ENCODE data around the gene MFAP5. TPM values are rescaled to one million over a fixed set of nuclear protein-coding genes. Genes with fewer than 3 reads are reported as not detected.

Gene MFAP5
- total RNA-seq, 2 experiments from 2014 or later = not detected

DNA sequence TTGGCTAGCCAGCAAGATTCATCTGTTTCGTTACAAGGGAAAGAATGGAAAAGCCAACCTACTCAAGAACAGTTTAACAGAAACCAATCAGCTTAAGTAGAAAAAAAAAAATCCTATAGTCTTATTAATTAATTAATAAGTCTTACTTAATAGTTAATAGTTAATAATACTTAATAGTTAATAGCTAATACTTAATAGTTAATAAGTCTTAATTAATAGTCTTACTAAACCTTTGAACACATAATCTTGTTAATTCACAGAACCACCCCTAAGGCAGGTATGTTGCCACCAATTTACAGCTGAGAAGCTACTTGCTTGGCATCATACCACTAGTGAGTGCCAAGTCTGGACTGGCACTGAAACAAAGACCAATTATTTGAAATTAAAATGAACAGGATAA is 19.9 kb downstream of the MFAP5 start:
- ChIA-PET POLR2A (interaction anchor here (0.5 kb wide), 1 partner anchor 153 kb away, joined by 3 read pairs; no protein-coding TSS in a partner anchor), CTCF (interaction anchor here (1.2 kb wide), 1 partner anchor 248 kb away, joined by 3 read pairs; no protein-coding TSS in a partner anchor)
- no peak overlapping the region for H3K4me3 Mint-ChIP-seq
- H3K9me3 Mint-ChIP-seq = peaks cover 1% of the 10 kb centered on the region
- ATAC-seq = no peak
- no peak for DNase-seq
- H3K4me1 Mint-ChIP-seq (ENCODE audit: low read depth) = peaks cover 36% of the 10 kb centered on the region
- H3K27me3 Mint-ChIP-seq = no peaks in the 10 kb centered on the region
- H3K36me3 Mint-ChIP-seq (ENCODE audit: low read depth) = no peaks in the 10 kb centered on the region
- TF ChIP-seq CTCF (IDR thresholded peaks at IDR 0.05) = no peak
- intact Hi-C loops (cut with micrococcal nuclease) = no loop called here
- no peak overlapping the region for H3K27ac Mint-ChIP-seq

DNA sequence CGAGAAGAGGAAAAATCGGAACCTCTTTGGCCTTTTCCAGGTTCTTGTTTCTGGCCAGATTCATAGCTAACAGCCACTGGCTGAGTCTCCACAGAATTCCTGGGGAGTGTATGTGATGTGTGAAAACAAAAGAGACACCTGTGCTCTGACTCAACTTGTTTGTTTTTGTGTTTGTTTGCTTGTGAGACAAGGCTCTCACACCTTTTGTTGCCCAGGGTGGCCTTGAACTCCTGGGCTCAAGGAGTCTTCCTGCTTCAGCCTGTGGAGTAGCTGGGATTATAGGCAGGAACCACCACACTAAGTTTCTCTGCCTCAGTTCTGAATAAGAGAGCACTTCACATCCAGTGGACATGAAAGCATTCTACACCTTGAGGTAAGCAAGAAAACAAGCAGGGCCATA is 22.7 kb downstream of the MFAP5 start:
- ChIA-PET POLR2A (no interaction called here), CTCF (no interaction called here)
- H3K4me3 Mint-ChIP-seq = no peak overlapping the region
- H3K9me3 Mint-ChIP-seq = no peaks in the 10 kb centered on the region
- no peak for TF ChIP-seq CTCF (IDR thresholded peaks at IDR 0.05)
- ATAC-seq (no peak), DNase-seq (no peak)
- no peaks in the 10 kb centered on the region for H3K36me3 Mint-ChIP-seq (ENCODE audit: low read depth)
- peaks cover 15% of the 10 kb centered on the region for H3K4me1 Mint-ChIP-seq (ENCODE audit: low read depth)
- intact Hi-C loops (cut with micrococcal nuclease) = no loop called here
- H3K27ac Mint-ChIP-seq = no peak overlapping the region
- no peaks in the 10 kb centered on the region for H3K27me3 Mint-ChIP-seq

GRCh38 chr12:8638951-8639350 is 23.7 kb downstream of the MFAP5 start:
- H3K27ac Mint-ChIP-seq = no peak overlapping the region
- peaks cover 5% of the 10 kb centered on the region for H3K4me1 Mint-ChIP-seq (ENCODE audit: low read depth)
- no peak for TF ChIP-seq CTCF (IDR thresholded peaks at IDR 0.05)
- no peaks in the 10 kb centered on the region for H3K27me3 Mint-ChIP-seq
- DNase-seq = no peak
- ChIA-PET CTCF (no interaction called here), POLR2A (no interaction called here)
- ATAC-seq = no peak
- no peaks in the 10 kb centered on the region for H3K9me3 Mint-ChIP-seq
- intact Hi-C loops (cut with micrococcal nuclease) = no loop called here
- no peaks in the 10 kb centered on the region for H3K36me3 Mint-ChIP-seq (ENCODE audit: low read depth)
- H3K4me3 Mint-ChIP-seq = no peak overlapping the region

DNA sequence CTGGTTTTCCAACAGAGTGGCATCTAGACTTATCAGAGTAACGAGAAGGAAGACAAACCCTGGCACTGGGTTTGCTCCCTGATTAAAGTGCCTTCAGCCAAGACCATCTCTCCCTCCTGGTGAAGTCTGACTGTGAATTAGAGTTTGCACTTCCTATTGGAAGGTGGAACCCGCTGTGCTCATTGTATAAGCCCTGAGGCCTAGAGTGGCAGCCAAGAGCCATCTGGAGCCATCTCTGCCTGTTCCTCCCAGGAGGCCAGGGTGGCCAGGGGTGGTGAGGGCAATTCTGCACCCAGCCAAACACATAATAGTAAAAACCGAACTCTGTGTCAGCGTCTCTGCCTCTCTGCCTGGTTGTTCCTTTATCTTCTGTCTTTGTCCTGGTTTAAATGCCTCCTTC is 25.0 kb downstream of the MFAP5 start:
- intact Hi-C loops (cut with micrococcal nuclease) = no loop called here
- Mint-ChIP-seq H3K4me3 (no peak overlapping the region), H3K27ac (no peak overlapping the region), H3K27me3 (no peaks in the 10 kb centered on the region), H3K36me3 (ENCODE audit: low read depth) (no peaks in the 10 kb centered on the region), H3K4me1 (ENCODE audit: low read depth) (no peaks in the 10 kb centered on the region), H3K9me3 (no peaks in the 10 kb centered on the region)
- DNase-seq (no peak), ATAC-seq (no peak)
- no peak for TF ChIP-seq CTCF (IDR thresholded peaks at IDR 0.05)
- CTCF ChIA-PET = interaction anchor here (1.2 kb wide), 1 partner anchor 10 kb away, joined by 3 read pairs; no protein-coding TSS in a partner anchor
- POLR2A ChIA-PET = no interaction called here

DNA sequence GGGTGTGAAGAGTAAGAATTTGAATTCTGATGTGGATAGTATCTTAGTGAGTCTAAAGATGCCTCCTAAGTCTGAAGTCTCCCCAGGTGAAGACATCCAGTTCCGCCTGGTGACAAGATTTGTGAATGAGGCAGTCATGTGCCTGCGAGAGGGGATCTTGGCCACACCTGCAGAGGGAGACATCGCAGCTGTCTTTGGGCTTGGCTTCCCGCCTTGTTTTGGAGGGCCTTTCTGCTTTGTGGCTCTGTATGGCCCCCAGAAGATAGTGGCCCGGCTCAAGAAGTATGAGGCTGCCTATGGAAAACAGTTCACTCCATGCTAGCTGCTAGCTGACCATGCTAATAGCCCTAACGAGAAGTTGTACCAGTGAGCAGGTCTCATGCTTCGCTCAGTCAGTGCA is 25.4 kb downstream of the MFAP5 start:
- no peaks in the 10 kb centered on the region for H3K9me3 Mint-ChIP-seq
- intact Hi-C loops (cut with micrococcal nuclease) = no loop called here
- no peaks in the 10 kb centered on the region for H3K36me3 Mint-ChIP-seq (ENCODE audit: low read depth)
- H3K4me3 Mint-ChIP-seq = no peak overlapping the region
- H3K27me3 Mint-ChIP-seq = no peaks in the 10 kb centered on the region
- TF ChIP-seq CTCF (IDR thresholded peaks at IDR 0.05) = no peak
- ATAC-seq (no peak), DNase-seq (no peak)
- no peaks in the 10 kb centered on the region for H3K4me1 Mint-ChIP-seq (ENCODE audit: low read depth)
- ChIA-PET POLR2A (no interaction called here), CTCF (interaction anchor here (1.2 kb wide), 1 partner anchor 11 kb away, joined by 3 read pairs; no protein-coding TSS in a partner anchor)
- H3K27ac Mint-ChIP-seq = no peak overlapping the region

All from activated CD8-positive, alpha-beta T cell treated with anti-CD3 and anti-CD28 coated beads for 36 hours (primary cell).